VCaP (cell line): ENCODE measurements around the gene CCDC14.

Experiments used
- H3K27ac ChIP-seq: fragments of 450-650 bp; 2 replicates; pipeline ENCODE4 v1.5.1; 2017
- CTCF ChIP-seq: fragments of 450-650 bp; conservative IDR thresholded peaks from 2 replicates; pipeline ENCODE4 v1.5.1; 2017; ENCODE audit warnings: mild to moderate bottlenecking, moderate library complexity

The CCDC14 gene

GRCh38 chr3:123926396-123926795 is 34.6 kb downstream of the CCDC14 start:
- no peak for TF ChIP-seq CTCF
- H3K27ac ChIP-seq = no peak overlapping the region

DNA sequence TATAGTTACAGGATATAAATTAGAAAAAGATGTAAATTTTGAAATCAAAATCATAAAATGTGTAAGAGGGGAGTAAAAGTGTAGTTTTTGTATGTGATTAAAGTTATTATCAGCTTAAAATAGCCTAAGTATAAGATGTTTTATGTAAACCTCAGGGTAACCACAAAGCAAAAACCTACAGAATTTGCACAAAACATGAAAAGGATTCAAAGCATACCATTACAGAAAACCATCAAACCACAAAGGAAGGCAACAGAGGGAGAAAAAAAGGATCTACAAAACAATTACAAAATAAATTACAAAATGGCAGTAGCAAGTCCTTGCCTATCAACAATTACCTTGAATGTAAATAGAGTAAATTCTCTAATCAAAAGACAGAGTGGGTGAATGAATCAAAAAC is 40.2 kb downstream of the CCDC14 start:
- TF ChIP-seq CTCF = no peak

GRCh38 chr3:123920383-123920782 is 40.6 kb downstream of the CCDC14 start:
- no peak for TF ChIP-seq CTCF
- H3K27ac ChIP-seq = no peak overlapping the region

More for the DNA sequence above, 40.2 kb downstream of the CCDC14 start:
- no peak overlapping the region for H3K27ac ChIP-seq

DNA sequence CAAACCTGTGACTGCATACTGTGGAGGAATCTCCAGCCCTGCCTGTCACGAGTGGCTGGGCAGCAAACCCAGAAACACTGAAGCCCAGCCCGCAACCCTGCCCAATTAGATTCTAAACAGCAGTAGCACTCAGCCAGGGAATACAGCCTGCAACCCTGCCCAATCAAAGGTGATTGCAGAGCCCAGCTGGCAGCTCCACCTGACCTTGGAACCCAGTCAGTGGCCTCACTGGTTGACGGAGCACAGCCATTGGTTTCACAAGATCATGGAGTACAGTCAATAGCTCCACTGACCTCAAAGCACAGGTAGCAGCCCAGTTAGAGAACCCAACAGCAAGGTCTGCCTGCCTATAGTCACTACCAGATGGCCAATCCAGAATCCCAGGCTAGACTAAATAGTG is 41.7 kb downstream of the CCDC14 start:
- TF ChIP-seq CTCF = no peak
- H3K27ac ChIP-seq = no peak overlapping the region

DNA sequence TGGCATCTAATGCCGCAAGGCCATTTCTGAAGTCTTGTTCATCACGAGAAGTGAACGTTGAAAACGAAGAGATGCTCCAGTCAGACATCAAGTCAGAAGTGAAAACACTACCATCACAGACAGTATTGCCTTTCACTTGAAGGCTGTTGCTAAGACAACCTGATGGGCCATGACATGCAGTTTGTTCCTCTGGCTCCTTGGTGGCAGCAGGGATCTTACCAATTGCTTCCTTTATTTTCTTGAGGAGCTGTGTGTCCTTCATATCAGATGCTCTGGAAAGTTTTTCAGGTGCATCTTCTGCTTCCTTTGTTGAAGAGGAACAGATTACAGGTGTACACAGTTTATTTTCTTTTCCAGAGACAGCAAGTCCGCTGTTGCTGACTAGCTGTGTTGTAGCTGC is 46.2 kb downstream of the CCDC14 start:
- TF ChIP-seq CTCF = peak; percentile 14
- no peak overlapping the region for H3K27ac ChIP-seq

DNA sequence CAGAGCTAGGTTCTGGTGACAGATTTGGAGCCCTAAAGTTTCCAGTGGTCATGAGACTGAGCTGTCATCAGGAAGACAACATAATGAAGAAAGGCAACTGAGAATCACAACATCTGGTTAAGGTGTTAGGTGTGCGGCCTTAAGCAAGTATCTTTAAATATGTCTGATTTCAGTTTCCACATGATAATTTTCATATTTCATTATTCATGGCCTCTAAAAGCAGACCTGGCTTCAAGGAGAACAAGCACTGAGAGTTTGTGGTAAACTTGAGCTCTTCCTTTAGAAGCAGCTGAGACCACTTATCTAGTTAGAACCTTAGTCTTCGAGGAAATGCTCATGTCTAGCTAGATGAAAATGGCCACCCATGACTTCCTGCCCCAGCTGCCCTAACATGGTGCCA is 51.2 kb downstream of the CCDC14 start:
- TF ChIP-seq CTCF = no peak
- H3K27ac ChIP-seq = no peak overlapping the region

DNA sequence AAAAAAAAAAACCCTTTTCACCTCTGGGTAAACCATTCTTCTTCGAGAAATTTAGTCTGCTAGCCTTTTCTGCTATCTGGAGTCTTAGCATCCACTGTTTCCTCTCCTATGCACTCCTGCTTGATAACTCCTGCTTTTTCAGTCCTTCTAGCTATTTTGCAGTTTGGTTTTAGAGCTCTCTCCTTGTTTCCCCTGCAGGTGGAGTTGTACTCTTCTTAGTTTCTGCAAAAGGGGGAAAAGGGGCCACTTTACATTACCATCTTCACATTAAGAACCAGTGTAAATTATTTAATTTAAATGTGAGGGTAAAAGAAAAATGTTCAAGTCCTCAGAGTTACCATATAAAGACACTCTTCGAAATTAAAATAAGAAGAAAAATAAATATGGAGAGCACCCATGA is 53.3 kb downstream of the CCDC14 start:
- H3K27ac ChIP-seq = no peak overlapping the region
- TF ChIP-seq CTCF = no peak
